GM19025 (cell line): ENCODE measurements around the gene SPTBN2.

ENCODE experiments used
- ATAC-seq: cut with Tn5 transposase; IDR thresholded peaks from one replicate; pipeline ENCODE4 v1.9.1; 2021; ENCODE audit warnings: mild to moderate bottlenecking, low read depth, moderate library complexity; ENCODE audit not compliant: unreplicated experiment

The SPTBN2 gene

GRCh38 chr11:66705587-66706335, 23.3 kb downstream of the SPTBN2 start:
- ATAC-seq, result no peak

GRCh38 chr11:66704659-66705360, 24.2 kb downstream of the SPTBN2 start:
- ATAC-seq, result no peak

GRCh38 chr11:66701432-66702240, 27.4 kb downstream of the SPTBN2 start:
- ATAC-seq, result no peak

GRCh38 chr11:66700742-66701141, 28.3 kb downstream of the SPTBN2 start:
- no peak for ATAC-seq

- ATAC-seq, result no peak
Observed at GRCh38 chr11:66700337-66700736, 28.7 kb downstream of the SPTBN2 start.

- ATAC-seq, result no peak
Observed at GRCh38 chr11:66698491-66698890, 30.5 kb downstream of the SPTBN2 start.

- ATAC-seq, result no peak
Observed at GRCh38 chr11:66697988-66698387, 31.0 kb downstream of the SPTBN2 start.

GRCh38 chr11:66696146-66696545, 32.9 kb downstream of the SPTBN2 start:
- ATAC-seq, result no peak

- no peak for ATAC-seq
Observed at GRCh38 chr11:66694732-66695207, 34.2 kb downstream of the SPTBN2 start.

GRCh38 chr11:66694056-66694410, 35.0 kb downstream of the SPTBN2 start:
- ATAC-seq, result no peak

- ATAC-seq, result no peak
Observed at GRCh38 chr11:66693356-66694055, 35.5 kb downstream of the SPTBN2 start.

- no peak for ATAC-seq
Observed at GRCh38 chr11:66692871-66693331, 36.1 kb downstream of the SPTBN2 start.

GRCh38 chr11:66692446-66692845, 36.6 kb downstream of the SPTBN2 start:
- ATAC-seq, result no peak

GRCh38 chr11:66691311-66691980, 37.6 kb downstream of the SPTBN2 start:
- ATAC-seq, result no peak

GRCh38 chr11:66689661-66690590, 39.1 kb downstream of the SPTBN2 start:
- no peak for ATAC-seq

GRCh38 chr11:66688561-66689534, 40.2 kb downstream of the SPTBN2 start:
- ATAC-seq, result no peak

- no peak for ATAC-seq
Observed at GRCh38 chr11:66687831-66688281, 41.2 kb downstream of the SPTBN2 start.
